Dermis lymphatic vessel endothelial cell (primary cell): Measurements from ENCODE around the gene TNS1. TPM values are rescaled to one million over a fixed set of nuclear protein-coding genes. Genes with fewer than 3 reads are reported as not detected.

Source experiments
- total RNA-seq: library from RNA; depleted of rRNA; stranded (reverse); fragments of >200 nt; gene quantifications from 2 replicates; pipeline ENCODE4 v1.2.1, GENCODE V29; 2014

Gene TNS1
- 33.3 and 41.8 TPM in 2 replicates for total RNA-seq

GRCh38 chr2:218002845-218003180 is at the start of gene TNS1:
TSS of gene TNS1 (minus strand) at chr2:218002995. CDS start at chr2:218002872, 123 bp downstream.

Other genes starting within 250 kb of the TNS1 start
- gene RUFY4, start 66.3 kb upstream of the TNS1 start, total RNA-seq: not detected in 2 replicates
- not detected in 2 replicates for gene CXCR2, start 123.0 kb upstream of the TNS1 start, total RNA-seq
- not detected in 2 replicates for gene CXCR1, start 164.0 kb upstream of the TNS1 start, total RNA-seq
- 232 and 237 TPM in 2 replicates for gene ARPC2, start 214.2 kb upstream of the TNS1 start, total RNA-seq